Skeletal muscle satellite cell (primary cell): ENCODE data around the gene RHD. TPM values are rescaled to one million over a fixed set of nuclear protein-coding genes. Genes with fewer than 3 reads are reported as not detected.
"Not testable (repeated sequence)": the region's sequence is repeated elsewhere in the genome, so short reads cannot be mapped to it uniquely, and the experiment has no call there.

Experiments
- H3K27me3 ChIP-seq: 2 replicates; pipeline ENCODE4 v1.7.0; 2013; ENCODE audit warnings: low read length; ENCODE audit not compliant: control insufficient read depth, insufficient read depth
- H3K36me3 ChIP-seq: 2 replicates; pipeline ENCODE4 v1.7.0; 2013; ENCODE audit warnings: mild to moderate bottlenecking, control low read depth, low read length; ENCODE audit not compliant: insufficient read depth
- H3K4me1 ChIP-seq: 2 replicates; pipeline ENCODE4 v1.7.0; 2013; ENCODE audit warnings: low read length; ENCODE audit not compliant: control insufficient read depth, insufficient read depth
- H3K4me2 ChIP-seq: 2 replicates; pipeline ENCODE4 v1.7.0; 2013; ENCODE audit warnings: mild to moderate bottlenecking, low read length
- H3K4me3 ChIP-seq: 2 replicates; pipeline ENCODE4 v1.7.0; 2013; ENCODE audit warnings: low read length
- H3K9ac ChIP-seq: 2 replicates; pipeline ENCODE4 v1.7.0; 2013; ENCODE audit warnings: mild to moderate bottlenecking, low read depth, low read length, moderate library complexity
- H3K9me3 ChIP-seq: replicated peaks from 2 replicates; pipeline ENCODE4 v1.7.0; 2013; ENCODE audit warnings: mild to moderate bottlenecking, control low read depth, low read length
- total RNA-seq: library from RNA; depleted of rRNA; stranded (reverse); fragments of >200 nt; gene quantifications from 2 replicates; pipeline ENCODE4 v1.2.3, GENCODE V29; 2012; rRNA removed

Gene RHD
- total RNA-seq, result not detected in 2 replicates

DNA sequence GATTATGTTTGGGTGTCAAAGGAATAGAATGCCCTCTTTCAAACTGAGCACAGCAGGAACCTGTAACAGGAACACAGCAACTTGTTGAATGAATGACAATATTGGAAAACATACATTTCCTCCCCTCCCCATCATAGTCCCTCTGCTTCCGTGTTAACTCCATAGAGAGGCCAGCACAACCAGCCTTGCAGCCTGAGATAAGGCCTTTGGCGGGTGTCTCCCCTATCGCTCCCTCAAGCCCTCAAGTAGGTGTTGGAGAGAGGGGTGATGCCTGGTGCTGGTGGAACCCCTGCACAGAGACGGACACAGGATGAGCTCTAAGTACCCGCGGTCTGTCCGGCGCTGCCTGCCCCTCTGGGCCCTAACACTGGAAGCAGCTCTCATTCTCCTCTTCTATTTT, at the start of gene RHD:
RHD (plus strand) TSS at position 272 of the 400 bp plus-strand sequence; CDS start at position 311, 39 bp downstream.
- not testable (repeated sequence) for H3K4me3 ChIP-seq, H3K4me2 ChIP-seq, H3K27me3 ChIP-seq, H3K36me3 ChIP-seq, H3K4me1 ChIP-seq, H3K9ac ChIP-seq, H3K9me3 ChIP-seq

DNA sequence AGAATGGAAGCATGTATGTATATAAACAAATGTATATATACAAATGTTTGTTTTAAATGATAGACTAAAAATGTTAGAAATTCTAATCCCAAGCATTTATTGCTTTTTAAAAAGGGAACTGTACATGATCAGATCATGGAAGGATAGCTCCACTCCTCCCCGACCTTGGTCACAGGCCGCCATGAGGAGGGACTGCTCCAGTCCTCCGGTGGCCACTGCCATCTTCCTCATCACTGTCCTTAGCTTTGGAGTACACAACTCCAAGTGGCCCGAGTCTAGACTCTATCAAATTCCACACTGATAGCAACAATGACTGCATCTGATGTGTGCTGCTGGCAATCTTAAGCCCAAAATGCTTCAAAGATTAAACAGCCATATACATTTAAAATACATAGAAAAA, 49.7 kb upstream of the RHD start:
- Histone ChIP-seq H3K4me3 (no peak overlapping the region), H3K9ac (no peak overlapping the region), H3K9me3 (no peaks in the 10 kb centered on the region), H3K36me3 (peaks cover 50% of the 10 kb centered on the region), H3K4me1 (peaks cover 1% of the 10 kb centered on the region), H3K4me2 (no peak overlapping the region), H3K27me3 (no peaks in the 10 kb centered on the region)

DNA sequence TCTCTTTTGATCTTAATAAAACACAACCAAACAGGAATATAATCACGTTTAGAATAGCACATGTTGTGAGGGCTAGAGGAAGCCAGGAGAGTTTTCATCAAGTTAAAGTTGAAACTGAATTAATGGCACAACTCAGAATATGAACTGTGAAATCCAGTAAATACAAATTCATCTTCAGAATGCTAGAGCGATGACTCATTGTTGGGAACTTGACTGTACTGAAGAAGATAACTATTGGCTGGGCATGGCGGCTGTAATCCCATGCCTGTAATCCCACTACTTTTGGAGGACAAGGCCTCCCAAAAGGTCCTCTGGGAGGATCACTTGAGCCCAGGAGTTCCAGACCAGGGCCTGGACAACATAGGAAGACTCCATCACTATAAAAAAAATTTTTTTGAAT, 48.8 kb upstream of the RHD start:
- H3K4me3 ChIP-seq, result no peak overlapping the region
- H3K27me3 ChIP-seq, result no peaks in the 10 kb centered on the region
- no peak overlapping the region for H3K9ac ChIP-seq
- peaks cover 50% of the 10 kb centered on the region for H3K36me3 ChIP-seq
- peak overlapping the region; percentile 29 for H3K4me2 ChIP-seq
- peaks cover 7% of the 10 kb centered on the region for H3K4me1 ChIP-seq
- H3K9me3 ChIP-seq, result no peaks in the 10 kb centered on the region

DNA sequence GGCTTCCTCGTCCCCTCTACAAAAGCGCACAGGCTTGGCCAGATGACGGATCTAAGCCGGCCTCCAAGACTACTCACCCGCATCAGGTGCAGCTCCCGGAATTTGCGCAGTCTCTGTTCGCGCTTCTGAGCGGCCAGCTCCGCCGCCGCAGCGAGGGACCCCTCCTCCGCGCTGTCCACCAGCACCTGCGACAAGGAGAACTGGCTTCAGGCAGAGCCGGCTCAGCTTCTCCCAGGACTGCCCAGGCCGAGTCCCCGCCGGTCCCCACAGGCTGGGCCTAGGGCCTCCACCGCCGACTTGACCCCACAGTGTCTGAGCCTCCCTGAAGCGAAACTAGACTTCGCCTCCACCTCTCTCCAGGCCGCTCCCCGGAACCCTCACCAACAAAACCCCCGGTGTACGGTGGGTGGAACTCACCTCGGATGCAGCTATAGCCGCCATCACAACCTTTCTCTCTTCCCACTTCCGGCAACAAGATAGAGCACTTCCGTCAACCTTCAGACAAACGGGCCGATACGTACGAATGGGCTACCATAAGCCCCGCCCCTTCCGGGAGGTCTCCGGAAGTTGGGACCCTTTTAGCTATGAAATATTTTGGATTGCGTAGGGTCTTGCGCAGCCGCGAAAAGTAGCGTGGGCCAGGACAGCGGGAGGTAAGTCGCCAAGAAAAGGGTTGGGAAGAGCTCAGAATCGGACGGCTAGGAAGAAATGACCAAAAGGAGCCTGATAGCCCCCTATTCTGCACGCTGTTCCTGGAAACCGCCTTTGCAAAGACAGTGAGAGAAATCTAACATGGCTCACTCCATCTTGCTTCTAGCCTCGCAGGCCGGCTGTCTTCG, 40.1 kb upstream of the RHD start, which contains the start of gene SYF2:
SYF2 (minus strand) TSS at position 476 of the 839 bp plus-strand sequence; CDS start at position 441, 35 bp downstream.
- H3K4me3 ChIP-seq, result peak within 1 kb of the TSS; percentile 92
- H3K4me1 ChIP-seq, result peaks cover 30% of the 10 kb centered on the region
- no peaks in the 10 kb centered on the region for H3K27me3 ChIP-seq
- H3K4me2 ChIP-seq, result peak within 1 kb of the TSS; percentile 90
- peaks cover 15% of the 10 kb centered on the region for H3K36me3 ChIP-seq
- H3K9ac ChIP-seq, result peak within 1 kb of the TSS; percentile 92
- H3K9me3 ChIP-seq, result no peaks in the 10 kb centered on the region

DNA sequence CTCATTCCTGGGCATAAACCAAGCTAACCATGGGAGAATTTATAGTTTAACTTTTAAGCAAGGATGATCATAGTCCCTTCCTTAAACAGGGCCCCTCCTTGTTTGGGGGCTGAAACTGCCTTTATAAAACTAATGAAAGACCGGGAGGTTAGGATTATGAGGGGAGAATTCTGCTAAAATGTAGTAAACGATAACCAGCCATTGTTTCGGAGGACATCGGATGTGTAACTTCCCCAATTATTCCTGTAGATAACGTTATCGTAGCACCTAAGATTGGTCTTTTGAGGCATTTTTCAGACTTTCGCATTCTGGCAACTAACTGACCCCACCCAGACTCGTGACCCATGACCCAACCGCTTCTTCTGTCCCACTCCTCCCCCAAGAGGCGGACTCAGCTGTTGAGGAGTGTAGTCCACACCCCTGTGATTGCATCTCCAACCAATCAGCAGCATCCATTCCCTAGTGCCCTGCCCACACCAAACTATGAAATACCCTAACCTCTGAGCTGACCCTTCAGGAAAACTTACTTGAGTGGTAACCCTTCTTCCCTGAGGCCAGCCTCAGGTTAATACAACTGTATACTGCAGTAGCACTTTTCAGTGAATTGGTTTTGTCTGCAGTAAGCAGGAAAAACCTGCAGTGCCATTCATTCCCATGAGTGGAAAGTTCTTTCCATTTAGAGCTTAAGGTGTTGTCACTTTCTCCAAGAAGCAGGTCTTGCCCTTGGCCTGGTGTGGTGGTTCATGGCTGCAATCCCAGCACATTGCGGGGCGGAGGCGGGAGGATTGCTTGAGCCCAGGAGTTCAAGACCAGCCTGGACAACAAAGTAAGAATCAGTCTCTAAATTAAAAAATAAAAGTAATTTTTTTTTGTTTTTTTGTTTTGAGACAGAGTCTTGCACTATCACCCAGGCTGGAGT, 39.2 kb upstream of the RHD start:
- Histone ChIP-seq H3K36me3 (peaks cover 11% of the 10 kb centered on the region), H3K9me3 (no peaks in the 10 kb centered on the region), H3K4me2 (peak overlapping the region; percentile 90), H3K4me1 (peaks cover 30% of the 10 kb centered on the region), H3K27me3 (no peaks in the 10 kb centered on the region), H3K9ac (peak overlapping the region; percentile 92), H3K4me3 (peak overlapping the region; percentile 92)

DNA sequence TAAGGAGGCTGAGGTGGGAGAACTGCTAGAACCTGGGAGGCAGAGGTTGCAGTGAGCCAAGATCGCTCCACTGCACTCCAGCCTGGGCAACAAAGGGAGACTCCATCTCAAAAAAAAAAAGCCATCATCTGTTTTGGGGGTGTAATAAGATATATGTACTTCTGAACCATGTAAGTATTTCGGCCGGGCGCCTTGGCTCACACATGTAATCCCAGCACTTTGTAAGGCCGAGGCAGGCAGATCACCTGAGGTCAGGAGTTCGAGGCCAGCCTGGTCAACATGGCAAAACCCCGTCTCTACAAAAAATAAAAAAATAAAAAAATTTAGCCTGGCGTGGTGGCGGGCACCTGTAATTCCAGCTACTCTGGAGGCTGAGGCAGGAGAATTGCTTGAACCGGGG, 36.9 kb upstream of the RHD start:
- H3K9me3 ChIP-seq, H3K9ac ChIP-seq, H3K4me3 ChIP-seq, H3K27me3 ChIP-seq, H3K4me2 ChIP-seq, H3K36me3 ChIP-seq: not testable (repeated sequence)
- peaks cover 41% of the 10 kb centered on the region for H3K4me1 ChIP-seq

DNA sequence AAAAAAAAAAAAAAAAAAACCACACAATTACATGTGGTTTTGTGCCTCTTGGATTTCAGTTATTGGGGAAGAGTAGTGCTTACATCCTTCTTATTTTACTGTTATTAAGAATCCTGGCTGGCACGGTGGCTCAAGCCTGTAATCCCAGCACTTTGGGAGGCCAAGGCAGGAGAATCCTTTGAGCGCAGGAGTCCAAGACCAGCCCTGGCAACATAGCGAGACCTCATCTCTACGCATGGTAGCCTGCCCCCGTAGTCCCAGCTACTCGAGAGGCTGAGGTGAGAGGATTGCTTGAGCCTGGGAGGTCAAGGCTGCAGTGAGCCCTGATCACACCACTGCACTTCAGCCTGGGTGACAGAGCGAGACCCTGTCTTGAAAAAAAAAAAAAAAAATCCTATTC, 36.0 kb upstream of the RHD start:
- not testable (repeated sequence) for H3K27me3 ChIP-seq, H3K9ac ChIP-seq, H3K9me3 ChIP-seq, H3K36me3 ChIP-seq, H3K4me3 ChIP-seq, H3K4me2 ChIP-seq
- H3K4me1 ChIP-seq, result peaks cover 45% of the 10 kb centered on the region

DNA sequence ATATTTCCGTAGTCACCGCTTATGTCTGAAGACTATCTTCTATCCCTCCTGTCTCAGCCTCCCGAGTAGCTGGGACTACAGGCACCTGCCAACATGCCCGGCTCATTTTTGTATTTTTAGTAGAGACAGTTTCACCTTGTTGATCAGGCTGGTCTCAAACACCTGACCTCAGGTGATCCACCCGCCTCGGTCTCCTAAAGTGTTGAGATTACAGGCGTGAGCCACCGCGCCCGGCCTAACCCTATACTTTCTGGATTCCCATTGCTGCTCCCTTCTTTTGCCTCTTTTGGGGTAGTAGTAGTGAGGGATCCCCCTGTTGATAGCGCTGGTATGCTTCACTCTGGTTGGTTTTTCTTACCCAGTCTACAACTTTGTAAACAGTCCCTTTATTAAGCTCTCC, 34.3 kb upstream of the RHD start:
- no peak overlapping the region for H3K4me2 ChIP-seq
- peaks cover 40% of the 10 kb centered on the region for H3K4me1 ChIP-seq
- H3K9me3 ChIP-seq, result no peaks in the 10 kb centered on the region
- no peaks in the 10 kb centered on the region for H3K27me3 ChIP-seq
- H3K4me3 ChIP-seq, result no peak overlapping the region
- no peak overlapping the region for H3K9ac ChIP-seq
- peaks cover 24% of the 10 kb centered on the region for H3K36me3 ChIP-seq

DNA sequence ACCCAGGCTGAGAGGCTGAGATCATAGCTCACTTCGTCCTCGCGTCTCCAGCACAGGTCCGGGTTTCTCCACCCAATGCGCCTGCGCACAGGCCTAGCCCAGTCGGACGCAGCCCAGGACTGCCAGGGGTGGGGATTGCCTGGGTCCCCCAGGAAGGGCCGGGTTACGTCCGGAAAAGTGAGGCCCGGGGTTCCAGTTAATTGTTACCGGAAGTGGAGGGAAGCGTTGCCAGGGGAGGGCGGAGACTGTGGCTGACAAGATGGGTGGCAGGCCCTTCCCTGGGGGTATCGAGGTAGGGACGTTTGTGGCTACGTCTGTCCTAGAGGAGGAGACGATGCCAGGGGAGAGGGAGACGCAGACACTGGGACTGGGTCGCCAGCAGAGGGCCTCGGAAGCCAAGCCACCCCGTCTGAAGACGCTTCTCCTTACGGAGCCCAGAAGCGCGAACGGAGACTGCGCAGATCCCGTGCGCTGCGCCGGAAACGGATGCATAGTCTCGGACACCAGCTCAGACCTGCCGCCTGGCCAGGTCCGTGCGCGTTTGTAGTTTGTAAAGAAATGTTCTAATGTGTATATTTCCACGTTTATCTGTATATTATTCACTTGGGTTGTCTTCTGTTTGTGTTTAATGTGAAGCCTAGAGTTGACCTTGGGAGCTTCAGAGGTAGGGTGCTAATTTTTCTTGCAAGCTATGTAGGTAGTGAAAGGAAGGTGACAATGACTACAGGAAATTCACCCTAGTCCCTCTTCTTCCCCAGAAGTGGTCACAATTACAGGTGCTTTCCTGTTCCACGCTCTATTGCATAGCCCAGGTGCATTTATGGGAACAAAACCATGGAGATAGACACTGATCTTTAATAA, 32.4 kb upstream of the RHD start:
- Histone ChIP-seq H3K4me2 (peak overlapping the region; percentile 90), H3K4me3 (peak overlapping the region; percentile 63), H3K9ac (peak overlapping the region; percentile 72), H3K36me3 (peaks cover 43% of the 10 kb centered on the region), H3K9me3 (no peaks in the 10 kb centered on the region), H3K4me1 (peaks cover 48% of the 10 kb centered on the region), H3K27me3 (no peaks in the 10 kb centered on the region)

DNA sequence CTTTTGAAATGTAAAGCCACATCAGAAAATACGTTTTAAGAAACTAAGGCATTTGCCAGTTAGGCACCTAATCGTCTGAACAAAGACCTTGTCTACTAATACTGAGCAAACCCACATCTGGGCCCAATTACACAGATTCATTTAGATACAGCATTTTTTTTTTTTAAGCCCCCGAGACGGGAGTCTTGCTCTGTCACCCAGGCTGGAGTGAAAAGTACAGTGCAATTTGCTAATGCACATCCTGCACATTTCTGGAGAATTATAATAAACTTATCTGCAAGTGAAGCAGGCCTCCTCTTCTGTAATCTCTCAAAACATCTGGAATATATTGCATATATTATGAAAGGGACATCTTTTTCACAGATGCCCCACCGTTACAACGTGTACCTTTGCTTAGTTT, 28.4 kb upstream of the RHD start:
- Histone ChIP-seq H3K36me3 (peaks cover 62% of the 10 kb centered on the region), H3K9ac (peak overlapping the region; percentile 23), H3K9me3 (no peaks in the 10 kb centered on the region), H3K4me2 (peak overlapping the region; percentile 91), H3K27me3 (no peaks in the 10 kb centered on the region), H3K4me3 (peak overlapping the region; percentile 18), H3K4me1 (peaks cover 44% of the 10 kb centered on the region)

DNA sequence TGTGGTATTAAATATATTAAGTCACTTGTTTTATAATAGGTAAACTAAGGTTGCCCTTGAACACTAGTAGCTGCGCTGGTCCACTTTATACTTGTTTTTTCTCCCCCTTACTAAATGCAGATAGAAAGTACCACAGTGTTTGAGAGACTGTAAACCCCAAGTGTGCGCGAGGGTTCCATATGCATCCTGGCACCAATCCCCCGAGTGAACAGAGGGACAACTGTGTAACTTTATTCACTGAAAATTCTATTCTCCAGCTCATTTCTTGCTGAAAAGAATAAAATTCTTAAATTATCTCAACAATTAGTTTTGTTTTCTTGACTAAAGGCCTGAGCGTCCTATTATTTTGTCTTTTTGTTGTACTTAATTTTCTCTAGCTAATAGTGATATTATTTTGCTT, 26.9 kb upstream of the RHD start:
- peaks cover 32% of the 10 kb centered on the region for H3K4me1 ChIP-seq
- peak overlapping the region; percentile 91 for H3K4me2 ChIP-seq
- peaks cover 58% of the 10 kb centered on the region for H3K36me3 ChIP-seq
- H3K9me3 ChIP-seq, result no peaks in the 10 kb centered on the region
- H3K4me3 ChIP-seq, result peak overlapping the region; percentile 88
- H3K9ac ChIP-seq, result peak overlapping the region; percentile 99
- H3K27me3 ChIP-seq, result no peaks in the 10 kb centered on the region
